LHCN-M2 (cell line): ENCODE results near the gene ASPHD1. TPM values are rescaled to one million over a fixed set of nuclear protein-coding genes. Genes with fewer than 3 reads are reported as not detected.
"Not testable (repeated sequence)": the region's sequence is repeated elsewhere in the genome, so short reads cannot be mapped to it uniquely, and the experiment has no call there.

Experiments
- DNase-seq: peaks from one replicate; pipeline ENCODE4 v3.0.0-alpha.2; 2012; ENCODE audit warnings: low read depth
- polyA plus RNA-seq: library from polyadenylated mRNA; unstranded; fragments of >200 nt; gene quantifications from one replicate; pipeline ENCODE4 v1.2.1, GENCODE V29; 2012; ENCODE audit warnings: missing spikeins
- total RNA-seq: library from RNA; depleted of rRNA; stranded (reverse); fragments of >200 nt; gene quantifications from 2 replicates; pipeline ENCODE4 v1.2.3, GENCODE V29; 2014; rRNA removed

The ASPHD1 gene, protein sequence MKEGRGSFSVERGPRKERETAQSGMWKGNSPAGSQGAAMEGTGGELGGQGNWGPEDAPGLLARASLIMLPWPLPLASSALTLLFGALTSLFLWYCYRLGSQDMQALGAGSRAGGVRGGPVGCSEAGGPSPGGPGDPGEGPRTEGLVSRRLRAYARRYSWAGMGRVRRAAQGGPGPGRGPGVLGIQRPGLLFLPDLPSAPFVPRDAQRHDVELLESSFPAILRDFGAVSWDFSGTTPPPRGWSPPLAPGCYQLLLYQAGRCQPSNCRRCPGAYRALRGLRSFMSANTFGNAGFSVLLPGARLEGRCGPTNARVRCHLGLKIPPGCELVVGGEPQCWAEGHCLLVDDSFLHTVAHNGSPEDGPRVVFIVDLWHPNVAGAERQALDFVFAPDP
- 5.0 and 8.9 TPM in 2 replicates for total RNA-seq
- polyA plus RNA-seq = 8.0 TPM

DNA sequence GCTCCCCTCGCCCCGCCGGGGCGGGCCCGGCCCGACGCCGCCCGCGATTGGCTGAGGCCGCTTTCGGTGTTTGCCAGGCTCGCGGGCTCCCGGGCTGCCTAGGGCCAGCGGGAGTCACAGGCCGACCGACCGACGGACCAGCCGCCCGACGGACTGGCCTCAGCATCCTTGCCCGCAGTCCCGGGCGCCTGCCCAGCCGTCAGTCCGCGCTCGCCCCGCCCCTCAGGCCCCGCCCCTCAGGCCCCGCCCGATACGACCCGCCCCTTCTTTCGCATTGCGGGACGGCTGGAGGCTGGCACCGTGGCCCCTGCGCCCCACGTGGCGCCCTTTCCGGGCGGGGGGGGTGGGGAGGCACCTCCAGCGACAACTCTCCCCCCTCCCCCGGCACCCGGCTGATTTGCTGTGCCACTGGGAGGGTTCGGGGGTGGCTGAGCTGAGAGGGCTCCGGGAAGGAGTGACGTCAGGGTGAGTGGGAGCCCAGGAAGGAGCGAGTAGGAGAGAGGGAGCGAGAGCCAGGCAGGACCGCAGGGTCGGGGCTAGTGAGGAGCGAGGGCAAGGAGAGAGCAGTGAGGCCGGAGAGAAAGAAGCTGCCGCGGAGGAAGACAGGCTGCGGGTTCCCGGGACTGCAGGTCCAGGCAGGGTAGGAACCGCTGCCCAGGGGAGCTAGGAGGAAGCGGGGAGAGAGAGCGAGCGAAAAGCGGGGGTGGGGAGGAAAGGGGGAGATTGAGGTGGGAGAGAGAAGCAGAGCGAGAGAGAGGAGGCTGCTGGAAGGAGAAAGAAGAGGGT, at the start of gene ASPHD1:
TSS of gene ASPHD1 (plus strand) at position 387 of the 786 bp plus-strand sequence. CDS start 484 bp downstream, outside the sequence.
- DNase-seq = peak; percentile 81

DNA sequence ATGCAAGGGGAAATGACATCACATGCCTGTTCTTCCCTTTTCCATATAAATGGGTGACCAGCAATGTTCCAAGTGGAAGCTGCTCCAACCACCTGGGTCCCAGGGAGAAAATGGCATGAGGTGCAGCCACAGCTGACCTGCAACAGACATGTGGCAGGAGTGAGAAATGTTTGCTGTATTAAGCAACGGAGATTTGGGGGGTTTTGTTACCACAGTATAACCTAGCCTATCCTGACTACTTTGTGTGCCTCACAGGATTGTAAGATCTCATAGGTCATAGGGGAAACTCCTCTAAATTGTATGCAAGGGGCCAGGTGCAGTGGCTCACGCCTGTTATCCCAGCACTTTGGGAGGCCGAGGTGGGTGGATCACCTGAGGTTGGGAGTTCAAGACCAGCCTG, 49.3 kb upstream of the ASPHD1 start:
- DNase-seq = no peak

DNA sequence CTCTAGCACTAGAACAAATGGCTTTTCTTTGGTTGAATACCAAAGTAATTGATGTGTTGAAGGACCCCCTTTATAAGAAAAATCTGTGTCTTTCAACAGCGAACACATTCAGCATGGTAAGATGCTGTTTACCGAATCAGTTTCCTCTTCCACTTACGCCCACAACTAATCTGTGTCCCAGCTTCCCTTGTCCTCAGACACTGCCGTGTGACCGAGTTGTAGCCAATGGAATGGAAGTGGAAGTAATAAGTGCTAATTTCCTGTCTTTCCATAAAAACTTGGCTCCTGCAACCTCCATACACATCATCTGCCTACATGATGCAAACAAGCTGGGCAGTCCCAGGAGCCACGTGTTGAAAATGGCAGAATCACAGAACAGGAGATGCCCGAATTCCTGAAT, 47.6 kb upstream of the ASPHD1 start:
- no peak for DNase-seq

DNA sequence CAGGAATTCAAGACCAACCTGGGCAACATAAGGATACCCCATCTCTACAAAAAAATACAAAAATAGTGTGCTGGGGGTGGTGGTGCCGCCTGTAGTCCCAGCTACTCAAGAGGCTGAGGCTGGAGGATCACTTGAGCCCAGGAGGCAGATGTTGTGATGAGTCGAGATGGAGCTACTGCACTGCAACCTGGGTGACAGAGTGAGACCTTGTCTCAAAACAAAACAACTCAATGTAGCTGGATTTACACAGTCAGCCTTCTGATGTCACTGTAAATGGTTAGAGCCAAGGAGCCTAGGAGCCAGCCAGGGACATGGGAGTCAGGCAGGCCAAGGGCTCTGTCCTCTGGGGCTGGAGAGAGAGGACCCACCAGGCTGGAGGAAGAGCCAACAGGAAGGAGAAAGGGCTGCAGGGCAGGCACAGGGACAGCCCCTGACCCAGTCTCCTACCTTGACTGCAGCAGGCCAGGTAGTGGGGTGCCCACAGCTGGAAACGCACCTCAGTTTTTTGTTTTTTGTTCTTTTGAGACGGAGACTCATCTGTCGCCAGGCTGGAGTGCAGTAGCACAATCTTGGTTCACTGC, 45.7 kb upstream of the ASPHD1 start:
- peak; percentile 23 for DNase-seq

DNA sequence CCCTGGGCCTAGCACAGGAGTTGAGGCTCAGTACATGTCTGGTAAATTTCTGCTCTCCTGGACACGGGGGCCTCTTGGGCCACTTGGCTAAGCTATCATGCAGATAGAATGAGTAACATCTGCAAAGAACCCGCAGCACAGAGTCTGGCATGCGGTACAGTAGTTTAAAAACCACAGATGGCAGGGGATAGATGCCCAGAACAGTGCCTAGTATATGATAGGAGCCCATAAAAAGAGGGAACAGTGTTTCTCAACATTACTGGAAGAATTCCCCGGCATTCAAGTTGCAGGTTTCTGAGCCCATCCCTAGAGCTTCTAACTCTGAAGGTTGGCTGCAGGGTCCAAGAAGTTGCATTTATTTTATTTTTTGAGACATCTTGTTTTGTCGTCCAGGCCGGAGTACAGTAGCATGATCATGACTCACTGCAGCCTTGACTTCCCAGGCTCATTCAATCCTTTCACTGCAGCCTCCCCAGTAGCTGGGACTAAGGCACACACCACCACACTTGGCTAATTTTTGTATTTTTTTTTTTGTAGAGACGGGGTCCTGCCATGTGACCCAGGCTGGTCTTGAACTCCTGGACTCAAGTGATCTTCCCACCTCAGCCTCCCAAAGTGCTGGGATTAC, 43.0 kb upstream of the ASPHD1 start:
- peak; percentile 89 for DNase-seq

DNA sequence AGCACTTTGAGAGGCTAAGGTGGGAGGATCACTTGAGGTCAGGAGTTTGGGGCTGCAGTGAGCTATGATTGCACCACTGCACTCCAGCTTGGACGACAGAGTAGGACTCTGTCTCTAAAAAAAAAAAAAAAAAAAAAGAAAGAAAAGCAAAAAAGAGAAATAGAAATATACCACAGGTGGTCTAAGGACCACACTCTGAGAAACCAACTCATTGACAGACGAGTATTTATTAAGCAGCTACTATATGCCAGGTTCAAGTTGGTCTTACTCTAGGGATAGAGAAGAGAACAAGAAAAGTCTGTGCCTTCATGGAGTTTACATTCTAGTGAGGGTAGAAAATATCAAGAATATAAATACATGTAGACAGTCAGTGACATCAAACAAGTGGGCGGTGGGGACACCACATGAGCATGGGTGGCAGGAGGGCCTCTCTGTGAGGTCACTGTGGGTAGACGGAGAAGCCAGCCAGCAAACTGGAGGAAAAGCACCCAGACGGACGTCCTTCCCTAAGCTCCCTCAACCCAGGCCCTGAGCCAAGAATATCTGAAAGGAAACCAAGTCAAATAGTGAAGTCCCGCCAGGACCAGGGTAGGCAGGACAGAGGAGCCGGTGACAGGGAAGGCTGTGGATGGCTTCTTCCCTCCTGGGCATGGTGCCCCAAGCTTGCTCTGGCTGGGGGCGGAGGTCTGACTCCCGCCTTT, 42.0 kb upstream of the ASPHD1 start:
- no peak for DNase-seq

DNA sequence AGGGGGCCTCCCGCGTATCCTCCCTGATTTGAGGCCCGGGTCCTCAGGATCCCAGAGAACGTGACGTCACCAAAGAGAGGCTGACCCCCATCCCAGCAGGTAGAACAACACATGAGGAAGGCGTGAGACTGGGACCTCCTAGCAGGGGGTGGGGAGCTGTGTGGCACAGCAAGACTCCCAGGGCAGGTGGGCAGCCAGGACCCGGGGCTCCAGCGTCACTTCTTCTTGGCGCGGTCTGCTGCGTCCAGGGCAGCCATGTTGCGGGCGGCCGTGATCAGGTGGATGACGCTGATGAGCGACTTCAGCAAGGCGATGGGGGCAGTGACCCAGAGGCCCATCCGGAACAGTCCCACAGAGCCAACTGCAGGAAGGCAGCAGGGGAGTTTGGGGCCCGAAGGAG, 41.3 kb upstream of the ASPHD1 start:
- DNase-seq = no peak

DNA sequence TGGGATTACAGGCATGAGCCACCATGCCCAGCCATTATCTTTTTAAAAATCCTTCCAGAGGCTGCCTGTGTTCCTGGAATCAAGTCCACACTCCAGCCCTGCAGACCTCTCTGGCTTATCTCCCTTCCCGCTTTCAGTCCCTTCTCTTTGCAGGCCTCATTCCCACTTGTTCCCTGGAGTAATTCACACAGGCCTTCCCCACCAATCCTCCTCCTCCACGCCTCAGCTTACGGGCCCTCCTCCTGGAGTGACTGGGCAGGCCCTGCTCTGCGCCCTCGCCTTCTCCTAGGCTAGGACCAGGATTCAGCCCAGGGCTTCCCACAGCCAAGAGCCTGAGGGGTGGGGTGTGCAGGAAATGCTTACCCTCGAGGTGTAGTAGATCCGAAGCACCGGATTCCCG, 40.1 kb upstream of the ASPHD1 start:
- no peak for DNase-seq

DNA sequence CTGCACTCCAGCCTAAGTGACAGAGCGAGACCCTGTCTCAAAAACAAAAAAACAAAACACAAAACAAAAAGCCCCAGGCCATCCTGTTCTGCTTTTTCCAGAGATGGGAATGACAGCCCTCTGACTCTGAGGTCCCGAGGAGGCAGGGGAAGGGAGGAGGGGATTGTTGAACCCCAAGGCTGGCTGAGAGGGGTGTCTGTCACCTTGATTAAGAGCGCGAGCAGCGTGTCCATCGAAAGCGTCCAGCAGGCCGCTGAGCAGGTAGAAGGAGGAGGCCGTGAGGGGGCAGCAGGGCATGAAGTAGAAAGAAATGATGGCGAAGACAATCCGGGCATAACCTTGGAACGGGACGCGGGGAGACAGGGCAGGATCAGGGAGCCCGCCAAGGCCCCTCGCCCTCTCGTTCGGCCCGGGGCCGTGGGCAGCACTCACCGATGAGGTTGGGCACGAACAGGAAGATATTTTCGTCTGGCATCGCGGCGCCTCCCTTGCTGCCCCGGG, 37.9 kb upstream of the ASPHD1 start:
- no peak for DNase-seq

DNA sequence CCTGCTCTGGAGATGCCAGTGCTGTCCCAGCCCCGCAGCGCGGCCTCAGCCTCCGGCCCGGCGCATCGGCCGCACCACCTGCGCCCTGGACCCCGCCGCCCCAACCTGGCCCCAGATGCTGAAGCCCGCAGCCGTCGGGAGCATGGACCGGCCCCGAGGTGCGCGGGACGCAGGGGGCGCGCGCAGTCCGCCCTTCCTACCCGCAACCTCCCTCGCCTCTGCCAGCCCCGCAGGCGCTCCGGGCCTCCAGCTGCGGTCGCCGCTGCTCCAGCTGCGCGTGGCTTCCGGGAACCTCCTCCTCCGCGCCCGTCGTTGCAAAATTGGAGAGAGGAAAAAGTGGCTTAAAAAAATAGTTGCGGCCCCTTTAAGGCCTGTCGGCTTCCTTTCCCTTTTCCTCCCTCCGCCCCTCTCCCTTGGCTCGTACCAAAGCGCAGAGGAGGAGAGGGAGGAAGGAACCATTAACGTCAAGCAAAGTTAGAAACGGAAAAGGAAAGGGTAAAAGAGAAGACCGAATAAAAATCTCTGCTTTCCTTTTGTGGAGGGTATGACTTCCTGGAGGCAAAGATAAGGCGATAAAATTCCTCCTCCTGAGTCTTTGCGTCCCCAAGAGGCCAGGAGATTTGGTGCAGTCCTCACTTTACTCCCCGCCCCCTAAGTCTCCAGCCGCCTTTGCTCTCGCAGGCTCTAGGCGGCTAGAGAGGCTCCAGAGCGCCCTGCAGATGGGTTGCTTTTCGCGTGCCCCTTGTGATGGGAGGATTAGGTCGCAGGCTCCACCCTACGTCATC, 37.2 kb upstream of the ASPHD1 start, which contains the start of gene CDIPT:
TSS of gene CDIPT (minus strand) at position 343 of the 785 bp plus-strand sequence. CDS start 369 bp downstream, outside the sequence.
- peak; percentile 96 for DNase-seq

DNA sequence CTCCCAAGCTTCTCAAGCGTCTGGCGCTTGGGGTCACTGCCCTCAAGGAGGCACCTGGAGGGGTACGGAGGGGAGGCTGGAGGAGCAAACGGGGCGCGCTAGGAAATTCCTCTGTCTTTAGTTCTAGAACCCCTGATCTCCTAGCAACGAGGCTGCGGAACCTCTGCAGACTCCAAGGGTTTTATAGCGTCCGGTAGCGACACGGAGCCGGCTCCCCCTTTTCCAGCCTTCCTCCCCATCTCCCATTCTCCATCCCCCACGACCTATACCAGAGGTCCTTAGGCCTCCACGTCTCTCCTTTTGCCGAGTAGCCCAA, 36.7 kb upstream of the ASPHD1 start:
- no peak for DNase-seq

DNA sequence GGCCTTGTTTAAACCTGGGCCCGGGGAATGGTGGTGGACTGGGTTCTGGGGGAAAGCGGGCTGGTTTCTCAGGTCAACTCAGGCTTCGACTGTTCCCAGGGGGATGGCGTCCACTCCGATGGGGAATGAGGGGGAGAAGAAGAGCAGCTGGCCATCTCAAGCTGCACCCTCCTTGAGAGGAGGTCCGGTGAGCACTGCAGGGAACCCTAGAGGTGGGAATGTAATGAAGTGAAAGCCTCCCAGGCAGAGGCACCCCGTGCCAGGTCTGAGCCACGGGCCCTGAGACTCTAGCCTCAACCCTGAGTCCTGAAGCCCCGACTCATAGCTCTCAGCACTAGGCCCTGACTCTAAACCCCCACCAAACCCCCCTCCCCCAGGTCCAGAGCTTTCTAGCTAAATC, 36.1 kb upstream of the ASPHD1 start:
- no peak for DNase-seq

DNA sequence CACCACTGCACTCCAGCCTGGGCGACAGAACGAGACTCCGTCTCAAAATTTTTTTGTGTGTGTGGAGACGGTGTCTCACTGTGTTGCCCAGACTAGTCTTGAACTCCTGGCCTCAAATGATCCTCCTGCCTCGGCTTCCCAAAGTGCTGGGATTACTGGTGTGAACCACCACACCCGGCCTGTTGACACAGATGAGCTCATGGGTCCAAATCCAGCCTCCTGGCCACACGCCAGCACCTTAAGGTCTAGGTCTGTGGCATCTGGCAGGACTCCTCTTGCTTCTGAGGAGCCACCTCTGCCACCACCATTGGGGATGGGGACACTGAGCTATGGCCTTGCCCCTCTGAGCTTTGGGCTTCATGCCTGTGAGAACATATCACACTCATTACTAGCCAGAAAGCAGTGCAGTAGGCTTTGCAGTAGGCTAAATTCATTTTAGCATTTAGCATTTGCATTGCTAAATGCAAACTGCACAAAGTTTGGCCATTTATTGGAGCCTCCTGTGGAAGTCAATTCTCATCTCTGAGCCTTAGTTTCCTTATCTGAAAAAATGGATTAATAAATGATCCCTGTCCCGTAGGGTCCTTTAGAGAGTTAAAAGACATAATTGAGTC, 31.8 kb upstream of the ASPHD1 start:
- DNase-seq = no peak

DNA sequence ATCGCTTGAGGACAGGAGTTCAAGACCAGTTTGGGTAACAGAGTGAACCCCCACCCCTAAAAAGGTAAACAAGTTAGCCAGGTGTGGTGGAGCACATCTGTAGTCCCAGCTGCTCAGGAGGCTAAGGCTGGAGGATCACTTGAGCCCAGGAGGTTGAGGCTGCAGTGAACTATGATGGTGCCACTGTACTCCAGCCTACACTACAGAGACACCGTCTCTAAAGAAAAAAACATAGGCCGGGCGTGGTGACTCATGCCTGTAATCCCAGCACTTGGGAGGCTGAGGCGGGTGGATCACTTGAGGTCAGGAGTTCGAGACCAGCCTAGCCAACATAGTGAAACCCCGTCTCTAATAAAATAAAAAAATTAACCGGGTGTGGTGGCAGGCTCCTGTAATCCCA, 31.2 kb upstream of the ASPHD1 start:
- DNase-seq = not testable (repeated sequence)

DNA sequence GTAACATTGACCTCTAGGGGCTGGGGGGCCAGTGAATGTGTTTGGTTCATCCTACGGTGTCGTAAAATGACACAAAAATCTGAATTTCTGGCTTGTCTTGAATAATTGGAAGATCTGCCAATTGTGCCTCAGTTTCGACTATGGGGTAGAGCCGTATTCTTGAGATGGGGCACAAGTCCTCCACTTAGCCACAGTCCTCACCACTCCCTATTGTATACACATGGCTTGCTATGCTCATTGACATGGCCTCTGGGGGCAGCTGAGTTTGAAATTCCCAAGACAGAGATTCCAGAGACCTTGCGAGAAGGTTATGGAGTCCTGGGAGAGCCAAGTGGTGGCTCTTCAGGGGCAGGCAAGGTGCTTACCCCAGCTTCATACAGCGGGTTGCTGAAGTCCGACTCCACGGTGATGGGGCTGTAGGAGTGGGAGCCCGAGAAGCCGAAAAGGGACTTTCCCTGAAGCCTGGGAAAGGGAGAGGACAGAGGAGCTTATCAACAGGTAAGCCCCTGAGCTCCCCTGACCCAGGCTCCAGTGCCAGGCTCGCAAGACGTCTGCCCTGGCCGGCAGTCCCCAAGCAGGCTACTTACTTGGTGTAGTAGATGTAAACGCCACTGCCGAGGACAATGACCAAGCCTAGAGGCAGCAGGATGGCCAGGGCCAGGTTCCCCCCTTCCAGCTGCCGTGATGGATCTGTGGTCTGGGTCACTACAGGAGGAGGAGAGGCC, 28.3 kb upstream of the ASPHD1 start:
- DNase-seq = no peak

DNA sequence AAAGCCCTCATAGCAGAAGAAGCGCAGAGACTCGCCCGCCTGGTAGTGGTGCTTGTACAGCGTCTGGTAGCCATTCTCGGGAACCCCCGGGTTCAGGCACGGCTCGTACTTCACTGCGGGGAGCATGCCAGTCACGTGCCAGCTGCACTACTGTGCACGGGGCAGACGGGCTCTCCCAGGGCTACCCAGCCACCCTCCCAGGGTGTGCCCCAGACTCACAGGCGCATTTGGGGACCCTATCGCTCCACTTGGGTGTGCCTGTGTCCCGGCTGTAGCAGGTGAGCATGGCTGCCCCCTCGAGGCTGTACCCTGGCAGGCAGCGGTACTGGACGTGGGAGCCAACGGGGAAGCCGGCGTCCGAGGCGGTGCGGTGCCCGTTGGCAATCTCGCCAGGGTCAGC, 27.0 kb upstream of the ASPHD1 start:
- DNase-seq = no peak

DNA sequence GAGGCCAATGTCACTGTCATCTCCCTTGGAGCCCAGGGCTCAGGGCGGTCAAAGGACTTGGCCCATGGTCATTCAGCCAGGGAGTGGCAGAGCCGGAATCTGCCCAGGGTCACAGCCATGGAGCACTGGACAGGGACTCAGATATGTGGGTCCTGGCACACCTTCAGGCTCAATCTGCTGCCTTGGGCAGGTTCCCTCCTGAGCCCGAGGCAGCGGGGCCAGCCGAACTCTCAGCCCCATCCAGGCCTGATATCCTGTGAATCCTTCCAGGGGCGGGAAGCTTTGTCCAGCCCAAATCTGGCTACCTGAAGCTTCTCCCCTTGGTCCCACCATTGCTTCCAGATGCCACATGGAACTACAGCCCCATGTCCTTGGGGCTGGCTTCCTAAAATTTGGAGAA, 25.1 kb upstream of the ASPHD1 start:
- no peak for DNase-seq

DNA sequence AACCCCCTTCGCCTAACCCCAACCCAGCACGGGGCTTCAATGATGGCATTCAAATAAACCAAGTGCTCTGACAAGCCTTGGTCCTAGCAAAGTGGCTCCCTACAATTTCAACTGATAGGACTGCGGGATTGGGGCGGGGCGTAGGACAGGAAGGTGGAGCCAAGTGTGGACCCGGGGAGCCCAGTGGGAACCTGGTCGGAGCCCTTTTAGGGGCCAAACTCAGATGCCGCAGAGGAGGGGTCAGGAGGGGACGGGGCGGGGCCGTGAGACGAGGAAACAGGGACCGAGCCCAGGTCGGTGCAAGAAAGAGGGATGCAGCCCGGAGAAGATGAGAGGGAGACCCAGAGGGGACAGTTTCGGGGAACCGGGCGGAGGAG, 24.1 kb upstream of the ASPHD1 start:
- DNase-seq = no peak

DNA sequence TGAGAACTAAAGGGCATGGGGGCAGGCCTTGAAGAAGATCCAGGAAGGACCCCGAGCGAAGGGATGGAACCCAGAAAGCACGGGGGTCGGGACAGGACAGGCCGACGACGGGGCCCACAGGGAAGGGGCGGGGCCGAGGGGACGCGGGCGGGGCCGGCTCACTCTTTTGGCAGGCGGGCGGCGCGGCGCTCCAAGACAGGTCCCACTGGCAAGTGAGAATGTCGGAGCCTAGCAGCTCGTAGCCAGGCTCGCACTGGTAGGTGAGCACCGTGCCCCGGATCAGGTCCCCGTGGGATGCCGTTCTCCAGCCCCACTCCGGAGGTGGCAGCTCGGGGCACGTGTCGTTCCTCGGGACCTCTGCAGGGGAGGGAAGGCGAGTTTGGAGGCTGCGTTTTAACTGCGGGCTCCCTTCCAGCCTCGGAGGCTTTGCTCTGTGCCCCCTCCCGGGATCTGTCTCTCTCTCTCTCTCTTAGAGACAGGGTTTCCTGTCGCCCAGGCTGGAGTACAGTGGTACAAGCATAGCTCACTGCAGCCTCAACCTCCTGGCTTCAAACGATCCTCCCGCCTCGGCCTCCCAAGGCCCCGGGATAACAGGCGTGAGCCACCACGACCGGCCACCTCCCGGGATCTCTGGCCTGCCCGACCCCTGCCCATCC, 23.6 kb upstream of the ASPHD1 start:
- DNase-seq = no peak
